NCI-H2227 treated with DMSO at 0.1 percent for 48 hours (cell line): ENCODE data around the gene NAALADL2.

ENCODE experiments used
- DNase-seq: peaks from one replicate; lab custom pipeline; 2025; lab: John Stamatoyannopoulos, UW

The NAALADL2 gene

DNA sequence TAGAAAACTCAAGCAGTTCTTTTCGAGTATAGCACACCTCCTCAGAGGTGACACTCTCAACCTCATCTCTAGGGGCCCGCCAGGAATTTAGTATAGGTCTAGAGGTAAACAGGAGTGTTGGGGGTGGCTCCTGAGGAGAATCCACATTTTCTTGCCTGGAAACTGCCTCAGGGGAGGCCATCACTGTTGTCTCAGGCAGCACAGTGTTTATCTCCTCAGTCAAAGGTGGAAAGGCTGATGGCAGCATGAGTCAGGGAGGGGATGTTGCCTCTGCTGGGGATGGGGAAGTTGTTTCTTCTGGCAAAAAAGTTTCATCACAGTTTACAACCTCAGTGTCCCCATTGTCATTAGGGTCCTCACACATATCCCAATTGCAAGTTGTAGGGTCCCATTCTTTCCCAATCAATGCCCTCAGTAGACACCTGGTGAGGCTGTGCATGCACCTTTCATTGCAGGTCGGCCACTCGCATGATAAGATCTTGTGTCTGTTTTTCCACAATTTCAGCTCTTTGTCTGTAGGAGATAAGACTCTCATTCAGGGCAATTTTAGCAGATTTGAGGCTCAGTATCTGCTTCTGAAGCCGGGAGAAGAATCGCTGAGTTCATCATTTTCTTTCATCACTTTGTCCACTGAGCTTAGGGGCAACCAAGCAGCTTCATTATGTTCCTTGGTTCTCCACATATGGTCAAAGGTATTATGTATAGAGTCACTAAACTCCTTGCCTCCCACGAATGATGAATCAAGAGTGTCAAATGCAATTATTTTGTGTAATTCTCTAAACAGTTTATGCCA is 25.8 kb downstream of the NAALADL2 start:
- no peak for DNase-seq

DNA sequence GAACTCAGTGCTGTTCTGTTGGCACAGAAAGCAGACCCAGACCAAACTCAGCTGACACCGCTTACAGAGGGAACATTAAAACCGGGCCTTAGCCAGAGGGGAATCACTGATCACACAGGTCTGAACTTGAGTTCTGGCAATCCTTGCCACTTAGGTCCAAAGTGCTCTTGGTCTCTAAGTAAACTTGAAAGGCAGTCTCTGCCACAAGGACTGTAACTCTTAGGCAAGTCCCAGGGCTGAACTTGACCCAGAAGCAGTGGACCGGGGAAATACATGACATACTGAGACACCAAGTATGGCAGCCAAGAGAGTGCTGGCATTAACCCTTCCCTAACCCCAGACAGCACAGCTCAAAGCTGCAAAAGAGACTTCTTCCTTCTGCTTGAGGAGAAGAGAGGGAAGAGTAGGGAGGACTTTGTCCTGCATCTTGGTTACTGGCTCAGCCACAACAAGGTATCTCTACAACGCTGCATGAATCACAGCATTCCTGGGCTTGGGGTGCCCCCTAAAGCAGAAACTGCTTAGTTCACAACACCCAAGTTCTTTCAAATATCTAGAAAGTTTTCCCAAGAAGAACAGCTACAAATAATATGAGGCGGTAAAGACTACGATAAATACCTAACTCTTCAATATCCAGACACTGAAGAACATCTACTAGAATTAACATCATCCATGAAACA is 32.5 kb downstream of the NAALADL2 start:
- DNase-seq, result no peak

DNA sequence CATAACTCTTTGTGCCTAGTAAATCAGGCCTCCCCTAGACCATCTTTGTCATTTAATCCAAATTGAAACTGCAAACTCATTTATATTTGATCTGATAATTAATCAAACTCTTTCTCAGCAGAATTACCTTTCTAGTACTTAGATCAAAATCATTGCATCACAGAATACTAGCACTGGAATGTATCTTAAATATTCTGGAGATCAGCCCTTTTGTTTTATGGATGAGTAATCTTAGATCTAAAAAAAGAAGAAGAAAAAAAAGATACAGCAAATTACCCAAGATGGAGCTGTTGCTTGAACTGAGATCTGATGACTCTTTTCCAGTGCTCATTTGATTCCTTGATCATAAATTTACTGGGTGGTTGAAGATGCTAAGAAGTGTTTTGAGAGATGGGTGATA is 47.9 kb downstream of the NAALADL2 start:
- DNase-seq, result no peak

DNA sequence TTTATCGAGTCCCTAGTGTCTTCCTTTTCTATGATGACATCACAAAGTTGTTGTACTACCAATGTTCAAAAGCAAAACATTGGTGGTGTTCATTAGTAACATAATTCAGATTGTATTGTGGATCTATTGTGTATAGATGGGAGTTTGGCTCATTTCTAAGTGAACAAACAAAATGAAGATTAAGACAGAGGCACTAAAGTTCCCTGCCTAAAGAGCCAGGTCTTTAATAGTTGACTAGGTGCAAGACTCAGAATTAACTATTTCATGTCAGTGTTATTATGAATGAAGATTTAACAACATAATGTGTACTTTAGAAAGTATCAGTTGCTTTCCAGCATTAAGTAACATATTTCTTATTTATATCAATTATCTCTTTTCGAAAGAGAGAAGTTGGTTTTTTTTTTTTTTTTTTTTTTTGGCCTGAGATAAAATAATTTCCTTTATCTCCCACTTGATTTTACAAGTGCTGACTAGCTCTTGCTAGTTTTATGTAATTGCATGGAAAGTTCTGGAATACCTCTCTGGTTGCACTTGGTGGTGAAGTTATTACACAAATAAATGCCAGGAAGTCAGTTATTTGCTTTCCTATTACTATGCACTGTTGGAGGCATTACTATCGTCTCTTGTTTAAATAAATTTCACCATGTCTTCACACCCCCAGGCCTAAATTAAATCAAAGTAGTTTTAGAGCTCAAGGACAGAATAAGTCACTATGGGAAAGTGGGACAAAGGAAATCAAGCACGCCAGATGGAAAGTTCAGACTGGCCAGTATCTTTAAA is 48.7 kb downstream of the NAALADL2 start:
- DNase-seq, result no peak

DNA sequence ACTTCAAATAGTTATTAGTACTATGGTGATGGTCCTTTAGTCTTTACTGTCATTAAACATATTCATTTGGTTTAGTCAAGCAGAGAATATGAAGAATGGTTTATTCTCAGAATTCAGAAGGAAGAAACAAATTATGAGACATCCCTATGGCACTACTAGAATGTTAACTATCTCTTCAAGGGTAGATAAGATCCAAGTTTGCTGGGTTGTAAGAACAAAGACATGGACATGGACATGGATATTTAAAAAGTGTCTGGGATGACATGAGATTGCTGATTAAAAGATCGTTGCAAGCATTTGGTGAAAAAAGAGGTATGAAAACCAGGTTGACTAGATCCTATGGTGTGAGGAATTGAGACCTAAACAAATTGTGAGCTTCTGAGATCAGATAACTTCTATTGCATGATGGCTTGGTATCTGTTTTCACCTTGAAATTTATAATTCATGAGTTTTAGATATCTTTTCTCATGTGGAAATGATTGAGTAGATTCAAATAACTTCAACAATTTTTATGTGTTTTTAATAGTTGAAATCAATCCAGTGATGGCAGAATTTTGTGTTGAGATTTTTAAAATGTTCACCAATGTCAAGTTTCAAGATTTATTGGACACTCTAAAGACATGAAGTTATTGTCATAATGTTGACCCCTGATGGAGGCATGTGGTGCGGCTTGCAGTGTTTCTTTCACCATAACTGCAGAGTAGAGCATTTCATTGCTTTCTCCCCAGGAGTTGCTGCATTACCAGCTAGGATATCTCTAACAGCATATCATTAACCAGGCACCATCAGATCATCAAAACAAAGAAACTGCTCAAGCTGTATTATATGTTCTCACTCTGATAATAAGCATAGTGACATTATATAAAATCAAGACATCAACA is 72.6 kb downstream of the NAALADL2 start:
- DNase-seq, result peak; percentile 93

DNA sequence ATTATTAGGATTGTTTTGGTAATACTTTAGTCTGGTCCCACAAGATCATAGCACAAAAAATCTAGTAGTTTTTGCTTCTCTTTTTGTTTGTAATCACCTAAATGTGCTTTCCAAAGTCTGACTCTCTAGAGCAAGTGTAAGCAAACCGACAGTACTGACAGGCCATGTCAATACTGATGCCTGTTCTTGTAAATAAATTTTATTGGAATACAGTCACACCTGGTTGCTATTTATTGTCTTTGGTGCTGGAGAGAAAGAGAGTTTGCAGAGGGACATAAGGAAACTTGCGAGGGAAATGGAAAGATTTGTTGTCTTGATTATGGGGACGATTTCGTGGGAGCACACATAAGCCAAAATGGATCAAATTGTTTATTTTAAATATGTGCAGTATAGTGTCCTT is 77.5 kb downstream of the NAALADL2 start:
- DNase-seq, result no peak

DNA sequence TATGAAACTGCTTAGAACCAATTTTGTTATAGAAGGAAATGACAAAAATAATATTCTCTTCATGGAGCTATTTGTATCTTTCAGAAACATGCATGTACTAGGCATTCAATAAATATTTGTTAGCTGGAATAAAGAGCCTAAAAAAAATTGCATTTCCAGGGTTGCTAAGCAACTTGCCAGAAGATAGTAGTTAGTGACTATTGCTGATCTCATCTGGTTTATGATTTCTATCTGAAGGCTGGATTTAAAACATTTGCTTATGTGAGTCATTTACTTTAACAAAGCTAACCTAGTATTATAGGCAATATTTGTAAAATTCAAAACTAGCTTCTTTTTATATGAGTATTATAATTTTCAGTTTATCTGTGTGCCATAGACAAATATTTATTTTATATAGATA is 78.3 kb downstream of the NAALADL2 start:
- DNase-seq, result no peak

DNA sequence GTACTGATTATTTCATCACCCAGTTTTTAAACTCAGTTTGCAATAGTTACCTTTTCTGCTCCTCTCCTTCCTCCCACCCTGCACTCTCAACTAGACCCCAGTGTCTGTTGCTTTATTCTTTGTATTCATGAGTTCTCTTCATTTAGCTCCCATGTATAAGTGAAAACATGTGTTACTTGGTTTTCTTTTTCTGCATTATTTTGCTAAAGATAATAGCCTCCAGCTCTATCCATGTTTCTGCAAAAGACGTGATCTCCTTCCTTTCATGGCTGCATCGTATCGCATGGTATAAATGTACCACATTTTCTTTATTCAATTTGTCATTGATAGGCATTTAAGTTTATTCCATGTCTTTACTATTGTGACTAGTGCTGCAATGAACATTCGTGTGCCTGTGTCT is 79.0 kb downstream of the NAALADL2 start:
- no peak for DNase-seq

DNA sequence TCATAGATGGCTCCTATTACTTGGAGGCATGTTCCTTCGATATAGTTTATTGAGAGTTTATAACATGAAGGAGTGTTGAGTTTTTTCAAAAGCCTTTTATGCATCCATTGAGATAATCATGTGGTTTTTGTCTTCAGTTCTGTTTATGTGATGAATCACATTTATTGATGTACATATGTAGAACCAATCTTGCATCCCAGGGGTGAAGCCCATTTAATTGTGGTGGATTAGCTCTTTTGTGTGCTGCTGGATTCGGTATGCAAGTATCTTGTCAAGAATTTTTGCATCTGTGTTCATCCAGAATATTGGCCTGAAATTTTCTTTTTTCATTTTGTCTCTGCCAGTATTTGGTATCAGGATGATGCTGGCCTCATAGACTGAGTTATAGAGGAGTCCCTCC is 81.0 kb downstream of the NAALADL2 start:
- DNase-seq, result no peak

DNA sequence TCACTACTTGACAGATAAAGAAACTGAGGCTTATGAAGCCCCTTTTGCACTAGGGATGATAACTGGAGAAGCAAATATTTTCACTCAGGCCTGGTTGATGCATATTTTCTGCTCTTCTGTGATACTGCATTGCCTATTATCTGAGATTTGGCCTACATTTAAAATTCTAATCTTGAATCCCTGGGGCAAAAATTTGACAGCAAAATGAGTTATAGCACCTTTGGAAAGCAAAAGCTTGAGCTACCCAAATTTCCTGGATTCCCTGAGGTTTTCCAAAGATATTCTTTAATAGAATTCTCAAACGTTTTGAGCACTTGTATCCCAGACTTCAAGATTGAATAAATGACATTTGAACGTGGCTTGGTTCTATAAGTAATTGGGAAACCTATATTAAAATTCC is 86.1 kb downstream of the NAALADL2 start:
- no peak for DNase-seq

DNA sequence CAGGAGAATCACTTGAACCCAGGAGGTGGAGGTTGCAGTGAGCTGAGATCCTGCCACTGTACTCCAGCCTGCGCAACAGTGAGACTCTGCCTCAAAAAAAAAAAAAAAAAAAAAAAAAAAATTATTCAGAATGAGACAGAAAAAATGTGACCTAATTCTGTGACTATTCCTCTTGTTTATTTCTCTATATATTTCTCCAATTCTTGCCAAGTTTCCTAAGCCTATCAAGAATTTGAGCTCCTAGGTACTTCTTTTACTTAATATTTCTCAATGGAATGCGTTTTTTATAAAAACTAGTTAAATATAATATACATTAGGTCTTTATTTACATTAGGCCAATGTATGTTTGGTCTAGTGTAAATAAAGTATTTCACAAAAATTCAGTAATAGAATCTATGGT is 86.8 kb downstream of the NAALADL2 start:
- DNase-seq, result no peak

DNA sequence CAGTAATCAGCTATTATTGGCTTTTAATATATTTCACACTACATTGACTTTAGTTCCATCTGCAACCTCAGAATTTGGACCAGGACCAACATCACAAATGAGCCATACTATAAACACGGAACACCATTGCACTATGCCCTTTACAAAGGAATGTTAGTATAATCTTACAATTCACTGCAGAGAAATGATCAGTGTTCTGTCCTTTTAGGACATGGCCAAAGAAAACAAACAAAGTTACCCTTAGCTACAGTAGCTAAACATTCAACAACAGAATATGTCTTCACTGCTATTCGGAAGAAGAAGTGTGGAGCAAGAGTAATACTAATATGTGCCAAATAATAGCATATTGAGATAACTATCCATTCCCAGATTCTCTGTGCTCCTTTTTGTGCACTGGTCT is 90.4 kb downstream of the NAALADL2 start:
- DNase-seq, result no peak

DNA sequence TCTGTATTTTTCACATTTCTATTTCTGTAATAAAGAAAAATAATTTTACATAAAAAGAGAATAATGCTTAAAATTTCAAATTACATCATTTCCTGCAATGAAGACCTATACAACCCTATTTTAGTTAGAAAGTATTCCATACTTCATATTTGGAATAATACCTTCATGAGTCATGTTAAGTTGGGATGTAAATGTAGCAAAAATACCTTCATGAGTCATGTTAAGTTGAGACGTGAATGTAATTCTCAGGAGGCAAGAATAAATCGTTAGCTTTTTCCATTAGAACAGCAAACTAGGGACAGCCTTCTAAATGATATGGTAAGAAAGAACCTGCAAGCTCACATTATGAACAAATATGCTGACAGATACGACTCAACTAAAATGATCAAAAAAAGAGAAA is 91.9 kb downstream of the NAALADL2 start:
- no peak for DNase-seq

DNA sequence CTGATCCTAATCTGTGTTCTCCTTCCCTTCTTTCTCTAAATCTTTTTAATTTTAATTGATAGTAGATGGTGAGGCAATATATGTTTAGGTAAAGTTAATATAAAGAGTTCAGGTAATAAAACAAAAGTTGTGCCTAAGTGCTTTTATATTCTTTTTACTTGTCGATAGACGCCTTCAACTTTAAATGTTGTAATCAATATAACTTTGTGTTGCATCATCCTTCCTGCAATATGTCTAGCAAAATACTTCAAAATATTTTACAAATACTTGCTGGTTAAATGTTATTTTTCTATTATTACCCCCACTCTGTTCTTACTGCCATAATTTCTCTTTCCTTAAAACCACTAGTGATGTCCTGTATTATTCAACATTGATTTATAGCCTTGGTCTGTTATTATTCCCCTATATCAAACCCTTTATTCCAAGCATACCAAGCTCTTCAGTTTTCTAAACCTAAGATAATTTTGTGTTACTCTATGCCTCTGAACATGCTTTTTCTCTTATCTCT is 92.4 kb downstream of the NAALADL2 start:
- peak; percentile 40 for DNase-seq

DNA sequence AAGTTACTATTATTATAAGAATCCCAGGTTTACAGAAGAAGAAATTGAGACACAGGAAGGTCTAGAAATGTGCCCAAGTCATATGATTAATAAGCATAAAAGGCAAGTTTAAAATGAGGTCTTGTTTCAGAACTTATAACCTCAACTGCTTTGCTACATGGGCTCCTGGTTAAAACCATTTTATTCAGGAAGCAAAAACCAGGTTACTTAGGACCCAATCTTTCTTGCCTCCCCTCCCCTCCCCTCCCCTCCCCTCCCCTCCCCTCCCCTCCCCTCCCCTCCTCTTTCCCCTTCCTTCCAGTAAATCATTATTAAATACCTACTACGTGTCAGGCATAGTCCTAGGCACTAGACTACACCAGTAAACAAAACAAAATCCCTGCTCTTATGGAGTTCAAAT is 93.9 kb downstream of the NAALADL2 start:
- DNase-seq, result peak; percentile 73

DNA sequence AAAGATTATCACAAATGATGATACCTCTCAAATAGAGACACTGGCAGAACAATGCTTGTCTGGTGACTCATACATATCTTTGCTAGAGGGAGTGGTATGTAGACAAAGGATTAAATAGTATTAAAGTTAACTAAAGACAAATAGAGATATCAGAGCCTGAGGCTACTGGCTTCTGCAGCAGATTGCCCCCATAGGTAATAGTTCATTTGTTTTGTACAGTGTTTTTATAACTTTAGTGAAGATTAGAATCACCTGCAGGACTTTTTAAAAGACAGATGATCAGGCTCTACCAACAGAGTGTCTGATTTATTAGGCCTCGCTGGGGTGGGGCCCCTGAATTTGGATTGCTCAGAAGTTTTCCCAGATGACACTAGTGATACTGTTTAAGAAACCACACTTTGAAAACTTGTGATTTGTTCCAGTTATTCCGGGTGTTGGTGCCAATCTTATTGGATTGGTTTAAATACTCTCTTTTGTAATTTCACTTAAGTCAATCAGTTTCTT is 96.4 kb downstream of the NAALADL2 start:
- no peak for DNase-seq

DNA sequence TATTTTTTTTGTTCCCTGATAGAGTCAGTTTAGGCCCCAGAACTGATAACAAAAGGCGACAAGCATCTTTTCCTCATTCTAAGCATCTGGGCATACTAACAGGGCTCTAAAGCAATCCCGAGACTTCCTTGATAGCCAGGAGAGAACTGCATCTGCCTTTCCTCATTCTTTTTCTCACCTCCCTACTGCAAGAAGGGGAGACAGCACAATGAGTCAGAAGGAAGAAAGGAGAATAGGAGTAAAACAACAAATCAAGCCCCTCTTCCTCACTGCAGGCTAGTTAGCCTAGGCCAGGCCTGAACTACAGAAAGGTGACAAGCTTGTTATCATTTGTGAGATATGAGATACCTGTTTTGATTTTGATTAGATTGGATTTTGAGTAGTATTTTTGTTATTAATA is 97.9 kb downstream of the NAALADL2 start:
- DNase-seq, result no peak

DNA sequence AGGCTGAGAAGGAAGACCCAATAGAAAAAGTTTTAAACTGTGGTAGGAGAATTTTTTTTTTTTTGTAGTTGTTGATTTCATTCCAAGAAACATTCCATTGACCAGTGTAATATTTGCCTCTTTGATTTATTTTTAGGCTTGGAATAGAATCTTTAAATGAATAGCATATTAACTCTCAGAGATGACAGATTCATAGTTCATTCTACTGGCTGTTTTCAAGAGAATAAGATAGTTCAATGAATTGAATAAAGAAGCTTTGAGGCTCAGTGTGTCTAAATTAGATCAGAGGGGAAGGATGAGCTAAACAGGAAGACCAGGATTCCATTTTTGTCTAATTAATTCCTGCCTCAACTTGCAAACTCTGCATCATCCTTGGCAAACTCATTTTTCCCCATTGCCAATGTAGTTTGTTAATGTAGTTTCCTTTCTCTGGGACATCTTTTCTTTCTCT is 98.4 kb downstream of the NAALADL2 start:
- DNase-seq, result no peak

DNA sequence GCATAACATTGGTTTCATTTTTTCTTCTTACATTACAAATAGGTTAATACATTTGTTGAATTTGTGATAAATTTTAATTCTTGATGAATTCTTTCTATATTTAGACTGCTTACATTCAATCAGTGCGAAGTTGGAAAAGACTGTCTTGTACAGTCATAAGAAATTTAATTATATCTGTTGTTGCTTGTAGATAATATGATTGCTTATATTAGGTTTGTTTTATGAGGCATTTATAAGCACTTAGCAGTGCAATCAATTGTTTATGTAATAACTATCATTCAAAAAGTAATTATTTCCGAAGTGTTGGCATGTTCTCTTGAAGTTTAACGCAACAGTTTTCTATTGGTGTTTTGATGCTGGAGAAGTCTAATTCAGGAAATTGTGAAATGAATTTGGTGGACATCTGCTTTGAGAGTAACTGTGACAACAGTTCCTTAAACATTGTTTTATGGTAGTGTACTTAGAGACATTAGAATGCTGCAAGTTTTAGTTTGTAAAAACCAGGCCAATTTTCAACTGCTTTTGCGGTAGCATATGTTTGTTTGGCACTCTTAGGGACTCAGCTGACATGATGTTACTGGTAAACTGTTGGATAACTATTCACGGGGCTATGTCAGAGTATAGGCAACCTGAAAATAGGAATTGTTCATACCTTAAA is 99.7 kb downstream of the NAALADL2 start:
- DNase-seq, result no peak

DNA sequence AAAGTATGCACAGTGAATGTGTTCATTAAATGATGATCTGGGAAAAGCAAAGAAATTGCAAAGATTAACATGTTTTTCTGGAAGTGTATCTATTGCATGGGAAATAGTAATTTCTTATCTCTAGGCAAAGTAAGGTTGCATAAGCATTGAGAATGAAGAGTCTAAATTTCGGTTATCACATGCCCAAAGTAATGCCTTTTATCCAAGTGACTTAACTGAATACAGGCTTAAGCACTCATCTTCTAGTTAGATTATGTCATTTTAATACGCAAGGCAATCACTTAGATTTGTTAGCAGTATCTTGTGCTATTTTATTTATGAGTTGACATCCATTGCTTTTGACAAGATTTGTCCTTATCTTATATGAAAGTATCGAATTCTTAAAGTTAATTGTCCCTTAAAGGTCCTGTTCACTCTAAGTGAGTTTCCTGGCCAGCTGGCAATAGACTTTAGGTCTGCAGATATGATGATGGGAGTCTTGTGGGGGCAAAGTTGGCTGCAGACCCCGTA is 100.5 kb downstream of the NAALADL2 start:
- DNase-seq, result no peak

DNA sequence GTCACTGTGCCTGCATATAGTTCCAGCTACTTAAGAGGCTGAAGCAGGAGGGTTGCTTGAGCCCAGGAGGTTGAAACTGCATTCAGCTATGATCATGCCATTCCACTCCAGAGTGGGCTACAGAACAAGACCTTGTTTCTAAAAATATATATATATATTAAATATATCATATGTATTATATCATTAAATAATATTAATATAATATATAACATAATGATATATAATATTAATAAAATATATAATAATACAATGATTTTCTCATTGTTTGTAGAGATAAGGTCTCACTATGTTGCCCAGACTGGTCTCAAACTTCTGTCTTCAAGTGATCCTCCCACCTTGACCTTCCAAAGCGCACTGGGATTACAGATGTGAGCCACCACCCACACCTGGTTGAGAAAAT is 101.8 kb downstream of the NAALADL2 start:
- DNase-seq, result no peak
